Esophagus squamous epithelium (tissue), 5 donors: ENCODE measurements around the gene RBM39. TPM values are rescaled to one million over a fixed set of nuclear protein-coding genes. Genes with fewer than 3 reads are reported as not detected.
"Not testable (repeated sequence)": the region's sequence is repeated elsewhere in the genome, so short reads cannot be mapped to it uniquely, and the experiment has no call there.

Experiments
- DNase-seq: peaks from one replicate; lab custom pipeline; 2025; lab: John Stamatoyannopoulos, UW
- H3K27ac ChIP-seq, 4 donors: fragments of 200-600 bp; sonication (generic); one replicate each; pipeline ENCODE4 v1.5.1; 2016 to 2019; ENCODE audit warnings: mild to moderate bottlenecking in 1 of 4
- H3K27me3 ChIP-seq, 4 donors: fragments of 200-600 bp; sonication (generic); 1 replicate in 3 of 4; 2 replicates in 1 of 4; pipeline versions ENCODE4 v1.5.1 to v1.6.0; 2017 to 2021; ENCODE audit warnings: antibody characterized with exemption in 1 of 4
- H3K36me3 ChIP-seq, 3 donors: fragments of 200-600 bp; sonication (generic); one replicate each; pipeline ENCODE4 v1.5.1; 2016 to 2019
- H3K4me1 ChIP-seq, 3 donors: fragments of 200-600 bp; sonication (generic); one replicate each; pipeline ENCODE4 v1.5.1; 2017 to 2019
- H3K4me3 ChIP-seq, 4 donors: fragments of 200-600 bp; sonication (generic); 1 replicate in 3 of 4; 2 replicates in 1 of 4; pipeline ENCODE4 v1.5.1; 2016 to 2019; ENCODE audit warnings: mild to moderate bottlenecking in 2 of 4, moderate library complexity in 1 of 4
- H3K9me3 ChIP-seq, 3 donors: fragments of 200-600 bp; sonication (generic); one replicate each; pipeline ENCODE4 v1.5.1; 2016 to 2019
- POLR2A ChIP-seq, 4 donors: fragments of 450-650 bp; IDR thresholded peaks; one replicate each; pipeline ENCODE4 v1.6.1; 2017; ENCODE audit warnings: antibody characterized with exemption in 4 of 4, mild to moderate bottlenecking in 4 of 4, moderate library complexity in 3 of 4
- WGBS, 2 donors: methylation state at CpG; one replicate each; pipeline ENCODE4 v1.1.5; 2018; 5-methylcytosine and 5-hydroxymethylcytosine counted together
- intact Hi-C: fragments of 100-400 bp; cut with DNase I; formaldehyde crosslinking; loops from one replicate; pipeline ENCODE4 v1.15.0; 2022
- total RNA-seq, 4 donors: library from RNA; depleted of rRNA; stranded (reverse); fragments of >200 nt; gene quantifications; one replicate each; pipeline ENCODE4 v1.1.0, GENCODE V29; 2016
- TF ChIP-seq, protein P1 (sequence below), 6 experiments: fragments of 450-650 bp in 4 of 6; fragments of 200-600 bp in 2 of 6; sonication (generic) in 2 of 6; IDR thresholded peaks; one replicate each; pipeline ENCODE4 v1.5.1; 2016 to 2019; ENCODE audit warnings: antibody characterized with exemption in 6 of 6, mild to moderate bottlenecking in 4 of 6, moderate library complexity in 4 of 6
- donor health status: DM: yes; HTN: yes; CAD: no.

RBM39 gene
- total RNA-seq, 4 donors from 2014 or later, result 149 to 326 (median 182) TPM

DNA sequence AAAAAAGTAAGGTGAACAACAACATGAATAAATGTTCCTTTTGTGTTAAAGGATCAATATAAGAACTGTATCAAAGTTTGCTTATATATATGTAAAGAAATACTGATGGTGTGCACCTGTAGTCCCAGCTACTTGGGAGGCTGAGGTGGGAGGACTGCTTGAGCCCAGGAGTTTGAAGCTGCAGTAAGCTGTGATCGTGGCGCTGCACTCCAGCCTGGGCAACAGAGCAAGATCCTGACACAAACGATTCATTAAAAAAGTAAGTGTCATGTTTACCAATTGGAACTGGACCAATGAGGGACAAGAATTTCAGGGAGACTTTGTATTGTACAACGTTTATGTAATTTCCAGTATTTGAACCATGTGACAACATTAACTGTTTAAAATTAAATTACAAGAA is 24.8 kb upstream of the RBM39 start:
- 53 to 55% methylated on average over 4 of the region's 4 CpGs for WGBS, 2 donors
- Histone ChIP-seq H3K27me3 (no peaks in the 10 kb centered on the region), H3K9me3 (no peaks in the 10 kb centered on the region), H3K4me1 (peaks cover 18 to 59% (median 38%) of the 10 kb centered on the region in 3 donors), H3K36me3 (no peaks in the 10 kb centered on the region), H3K4me3 (no peak overlapping the region), H3K27ac (peak overlapping the region in 3 of 4 donors; percentile 96 to 99 (median 97))
- TF ChIP-seq, protein P1, sequence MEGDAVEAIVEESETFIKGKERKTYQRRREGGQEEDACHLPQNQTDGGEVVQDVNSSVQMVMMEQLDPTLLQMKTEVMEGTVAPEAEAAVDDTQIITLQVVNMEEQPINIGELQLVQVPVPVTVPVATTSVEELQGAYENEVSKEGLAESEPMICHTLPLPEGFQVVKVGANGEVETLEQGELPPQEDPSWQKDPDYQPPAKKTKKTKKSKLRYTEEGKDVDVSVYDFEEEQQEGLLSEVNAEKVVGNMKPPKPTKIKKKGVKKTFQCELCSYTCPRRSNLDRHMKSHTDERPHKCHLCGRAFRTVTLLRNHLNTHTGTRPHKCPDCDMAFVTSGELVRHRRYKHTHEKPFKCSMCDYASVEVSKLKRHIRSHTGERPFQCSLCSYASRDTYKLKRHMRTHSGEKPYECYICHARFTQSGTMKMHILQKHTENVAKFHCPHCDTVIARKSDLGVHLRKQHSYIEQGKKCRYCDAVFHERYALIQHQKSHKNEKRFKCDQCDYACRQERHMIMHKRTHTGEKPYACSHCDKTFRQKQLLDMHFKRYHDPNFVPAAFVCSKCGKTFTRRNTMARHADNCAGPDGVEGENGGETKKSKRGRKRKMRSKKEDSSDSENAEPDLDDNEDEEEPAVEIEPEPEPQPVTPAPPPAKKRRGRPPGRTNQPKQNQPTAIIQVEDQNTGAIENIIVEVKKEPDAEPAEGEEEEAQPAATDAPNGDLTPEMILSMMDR (IDR thresholded peaks at IDR 0.05), result no peak
- no peak for TF ChIP-seq POLR2A (IDR thresholded peaks at IDR 0.05)
- intact Hi-C loops, result no loop called here
- DNase-seq, result no peak

DNA sequence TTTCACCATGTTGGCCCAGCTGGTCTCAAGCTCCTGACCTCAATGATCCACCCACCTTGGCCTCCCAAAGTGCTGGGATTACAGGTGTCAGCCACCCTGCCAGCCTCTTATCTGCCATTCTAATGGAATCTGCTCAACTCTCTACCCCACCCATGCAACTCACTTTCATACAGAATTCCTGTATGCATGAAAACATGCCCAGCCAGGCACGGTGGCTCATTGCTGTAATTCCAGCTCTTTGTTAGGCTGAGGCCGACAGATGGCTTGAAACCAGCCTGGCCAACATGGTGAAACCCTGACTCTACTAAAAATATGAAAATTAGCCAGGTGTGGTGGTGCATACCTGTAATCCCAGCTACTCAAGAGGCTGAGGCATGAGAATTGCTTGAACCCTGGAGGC is 22.9 kb upstream of the RBM39 start:
- Histone ChIP-seq H3K4me1 (peaks cover 17 to 41% (median 26%) of the 10 kb centered on the region in 3 donors), H3K27ac (peak overlapping the region in 3 of 4 donors; percentile 14 to 39 (median 34))
- H3K4me3 ChIP-seq, DNase-seq, H3K27me3 ChIP-seq, H3K9me3 ChIP-seq, intact Hi-C loops, H3K36me3 ChIP-seq: not testable (repeated sequence)
- 31 to 51% methylated on average over 2 of the region's 2 CpGs for WGBS, 2 donors

DNA sequence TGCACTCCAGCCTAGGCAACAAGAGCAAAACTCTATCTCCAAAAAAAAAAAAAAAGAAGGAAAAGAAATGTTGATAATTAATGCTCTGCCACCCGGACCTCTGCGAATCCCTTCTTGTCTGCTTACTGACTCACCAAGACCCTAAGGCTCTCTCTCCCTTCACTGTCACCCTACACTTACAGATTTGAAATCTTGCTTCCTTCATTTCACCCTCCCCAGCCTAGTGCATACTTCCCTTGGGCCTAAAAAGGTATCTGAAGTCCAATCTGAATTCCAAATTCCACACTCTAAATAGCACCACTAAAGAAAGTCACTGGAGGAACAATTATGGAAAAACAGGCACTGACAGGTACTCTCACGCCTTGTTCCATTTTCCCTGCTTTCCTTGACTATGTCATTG is 20.4 kb upstream of the RBM39 start:
- no peaks in the 10 kb centered on the region for H3K9me3 ChIP-seq
- no peak overlapping the region for H3K27ac ChIP-seq
- intact Hi-C loops, result no loop called here
- TF ChIP-seq, protein P1 (IDR thresholded peaks at IDR 0.05), result no peak
- no peaks in the 10 kb centered on the region for H3K36me3 ChIP-seq
- H3K4me1 ChIP-seq, result peaks cover under 1 to 24% (median 6%) of the 10 kb centered on the region in 3 donors
- H3K27me3 ChIP-seq, result no peaks in the 10 kb centered on the region
- no peak overlapping the region for H3K4me3 ChIP-seq
- no peak for DNase-seq
- 45 to 55% methylated on average over 3 of the region's 3 CpGs for WGBS, 2 donors

DNA sequence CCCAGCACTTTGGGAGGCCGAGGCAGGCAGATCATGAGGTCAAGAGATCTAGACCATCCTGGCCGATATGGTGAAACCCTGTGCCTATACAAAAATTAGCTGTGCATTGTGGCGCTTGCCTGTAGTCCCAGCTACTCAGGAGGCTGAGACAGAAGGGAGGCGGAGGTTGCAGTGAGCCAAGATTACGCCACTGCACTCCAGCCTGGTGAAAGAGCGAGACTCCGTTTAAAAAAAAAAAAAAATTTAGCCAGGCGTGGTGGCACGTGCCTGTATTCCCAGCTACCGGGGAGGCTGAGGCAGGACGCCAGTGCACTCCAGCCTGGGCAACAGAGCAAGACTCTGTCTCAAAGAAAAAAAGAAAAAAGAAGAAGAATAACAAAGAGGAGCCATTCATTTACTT is 19.5 kb upstream of the RBM39 start:
- H3K36me3 ChIP-seq, intact Hi-C loops, DNase-seq, H3K9me3 ChIP-seq, H3K27ac ChIP-seq, H3K27me3 ChIP-seq, H3K4me3 ChIP-seq: not testable (repeated sequence)
- H3K4me1 ChIP-seq, result peaks cover 0 to 16% (median 0%) of the 10 kb centered on the region in 3 donors
- WGBS, 2 donors, result 83 to 87% methylated on average over 11 of the region's 11 CpGs

DNA sequence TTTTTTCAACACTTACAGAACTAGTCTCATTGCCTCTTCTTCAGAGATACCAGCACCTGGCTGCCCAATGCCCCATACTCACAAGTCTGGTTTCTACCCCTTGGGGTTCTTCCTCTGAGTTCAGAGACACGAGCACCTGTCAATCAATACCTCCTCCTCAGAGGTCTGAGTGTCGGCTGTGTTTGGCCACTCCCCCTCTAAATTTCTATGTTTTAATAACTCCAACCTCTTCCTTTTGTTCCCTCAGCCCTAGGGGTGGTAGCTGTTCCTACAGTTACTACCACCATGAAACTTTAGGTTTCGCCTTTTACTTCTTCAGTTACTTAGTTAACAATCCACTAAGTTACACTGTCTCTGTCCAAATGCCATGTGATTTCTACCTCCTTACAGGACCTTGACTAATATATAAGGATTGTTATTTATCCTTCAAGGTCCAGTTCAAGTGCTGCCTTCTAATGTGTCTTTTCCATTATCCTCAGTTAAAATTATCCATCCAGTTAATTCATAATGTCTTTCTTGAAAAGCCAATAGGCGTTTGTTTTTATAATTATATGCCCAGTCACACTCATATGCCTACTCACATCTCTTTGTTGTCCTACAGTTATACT is 15.1 kb upstream of the RBM39 start:
- TF ChIP-seq, protein P1 (IDR thresholded peaks at IDR 0.05), result no peak
- no peak for TF ChIP-seq POLR2A (IDR thresholded peaks at IDR 0.05)
- no peaks in the 10 kb centered on the region for H3K36me3 ChIP-seq
- no peaks in the 10 kb centered on the region for H3K27me3 ChIP-seq
- peaks cover 0 to 7% (median 0%) of the 10 kb centered on the region in 3 donors for H3K4me1 ChIP-seq
- intact Hi-C loops, result no loop called here
- 61 to 65% methylated on average over 4 of the region's 4 CpGs for WGBS, 2 donors
- H3K4me3 ChIP-seq, result no peak overlapping the region
- H3K27ac ChIP-seq, result peak overlapping the region in 3 of 4 donors; percentile 2 to 61 (median 11)
- no peaks in the 10 kb centered on the region for H3K9me3 ChIP-seq
- no peak for DNase-seq

DNA sequence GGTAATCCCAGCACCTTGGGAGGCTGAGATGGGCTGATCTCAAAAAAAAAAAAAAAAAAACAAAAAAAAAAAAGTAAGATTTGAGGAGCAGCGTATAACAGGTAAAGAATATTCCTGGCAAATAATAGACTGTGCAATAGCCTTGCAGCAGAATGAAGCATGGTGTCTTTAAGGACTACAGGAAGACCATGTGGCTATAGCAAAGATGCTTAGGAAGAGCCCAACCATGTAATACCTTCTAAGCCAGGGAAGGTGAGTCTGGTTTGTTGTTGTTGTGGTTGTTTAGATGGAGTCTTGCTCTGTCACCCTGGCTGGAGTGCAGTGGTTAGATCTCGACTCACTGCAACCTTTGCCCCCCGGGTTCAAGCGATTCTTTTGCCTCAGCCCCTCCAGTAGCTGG is 14.3 kb upstream of the RBM39 start:
- Histone ChIP-seq H3K27ac (no peak overlapping the region), H3K4me1 (peaks cover 0 to 7% (median 0%) of the 10 kb centered on the region in 3 donors), H3K36me3 (no peaks in the 10 kb centered on the region), H3K4me3 (no peak overlapping the region), H3K9me3 (no peaks in the 10 kb centered on the region), H3K27me3 (no peaks in the 10 kb centered on the region)
- 90 to 94% methylated on average over 4 of the region's 4 CpGs for WGBS, 2 donors
- TF ChIP-seq POLR2A (IDR thresholded peaks at IDR 0.05), result no peak
- TF ChIP-seq, protein P1 (IDR thresholded peaks at IDR 0.05), result no peak
- DNase-seq, result no peak
- intact Hi-C loops, result no loop called here
